OCI-LY7 (cell line): ENCODE results near the gene ZNF488. TPM values are rescaled to one million over a fixed set of nuclear protein-coding genes. Genes with fewer than 3 reads are reported as not detected.

Experiments
- BruUV-seq: library from RNA; stranded (reverse); fragments of 400-500 nt; replicated peaks from 2 replicates; lab custom pipeline; 2021; lab: Mats Ljungman, UMichigan
- CTCF ChIA-PET: fragments of 300-600 bp; sonication (Branson Sonifier 250); formaldehyde crosslinking; loops from one replicate; lab custom pipeline; 2022; ENCODE audit warnings: antibody characterized with exemption; ENCODE audit not compliant: unreplicated experiment; lab: Charles Lee
- POLR2A ChIA-PET: fragments of 300-600 bp; sonication (Branson Sonifier 250); formaldehyde crosslinking; loops from one replicate; lab custom pipeline; 2022; ENCODE audit warnings: antibody characterized with exemption; lab: Charles Lee
- DNase-seq: peaks from one replicate; pipeline ENCODE4 v3.0.0-alpha.2; 2015; ENCODE audit warnings: low spot score
- H2AFZ ChIP-seq: fragments of 200-600 bp; sonication (generic), shearing (Covaris generic); 2 replicates; pipeline ENCODE4 v1.6.1; 2014; ENCODE audit warnings: mild to moderate bottlenecking, antibody characterized with exemption, low read length, moderate library complexity
- H3K27ac ChIP-seq: fragments of 200-600 bp; sonication (generic); 2 replicates; pipeline ENCODE4 v1.5.1; 2014; ENCODE audit warnings: mixed run types, low read depth, mild to moderate bottlenecking, moderate library complexity, low read length, inconsistent platforms; ENCODE audit not compliant: poor library complexity, severe bottlenecking
- H3K36me3 ChIP-seq: fragments of 200-600 bp; sonication (generic); 2 replicates; pipeline ENCODE4 v1.6.1; 2014; ENCODE audit warnings: mild to moderate bottlenecking, antibody characterized with exemption, low read length, moderate library complexity, mixed read lengths; ENCODE audit not compliant: insufficient read depth
- H3K4me1 ChIP-seq: fragments of 200-600 bp; sonication (generic); 2 replicates; pipeline ENCODE4 v1.5.1; 2014; ENCODE audit warnings: mild to moderate bottlenecking, low read length; ENCODE audit not compliant: insufficient read depth, poor library complexity, severe bottlenecking
- H3K4me2 ChIP-seq: fragments of 200-600 bp; sonication (generic); 2 replicates; pipeline ENCODE4 v1.6.1; 2014; ENCODE audit warnings: mild to moderate bottlenecking, low read length
- H3K4me3 ChIP-seq: fragments of 200-600 bp; sonication (generic); 2 replicates; pipeline ENCODE4 v1.5.1; 2014; ENCODE audit warnings: mild to moderate bottlenecking, low read depth, low read length; ENCODE audit not compliant: poor library complexity, severe bottlenecking
- H3K79me2 ChIP-seq: fragments of 200-600 bp; sonication (generic); 2 replicates; pipeline ENCODE4 v1.6.1; 2016; ENCODE audit warnings: low read depth, mild to moderate bottlenecking, low read length, moderate library complexity, mixed read lengths; ENCODE audit not compliant: insufficient read depth
- H3K9me2 ChIP-seq: fragments of 200-600 bp; sonication (generic); 2 replicates; pipeline ENCODE4 v1.6.1; 2016; ENCODE audit warnings: mild to moderate bottlenecking, low read length, mixed read lengths; ENCODE audit not compliant: insufficient read depth
- H3K9me3 ChIP-seq: fragments of 200-600 bp; sonication (generic); 2 replicates; pipeline ENCODE4 v1.6.1; 2014; ENCODE audit warnings: mild to moderate bottlenecking, mixed run types, low read length, mixed read lengths
- H4K20me1 ChIP-seq: fragments of 200-600 bp; sonication (generic); 2 replicates; pipeline ENCODE4 v1.6.1; 2014; ENCODE audit warnings: mild to moderate bottlenecking, antibody characterized with exemption, low read length, moderate library complexity, mixed read lengths; ENCODE audit not compliant: insufficient read depth
- EZH2phosphoT487 ChIP-seq: fragments of 200-600 bp; sonication (generic); IDR thresholded peaks from 2 replicates; pipeline ENCODE4 v1.6.1; 2018; ENCODE audit warnings: low read depth, borderline replicate concordance, mild to moderate bottlenecking, mixed run types, antibody characterized with exemption, low read length, moderate library complexity, mixed read lengths
- intact Hi-C: fragments of 100-400 bp; cut with micrococcal nuclease; formaldehyde crosslinking; loops from one replicate; pipeline ENCODE4 v1.10.0; 2022; ENCODE audit not compliant: unreplicated experiment
- total RNA-seq, 2 experiments: library from RNA; depleted of rRNA in 1 of 2; stranded (reverse); fragments of >200 nt in 1 of 2; shearing (Covaris generic) in 1 of 2; gene quantifications; 2 replicates each; pipeline ENCODE4 v1.2.3, GENCODE V29; 2014 to 2022
- TF ChIP-seq, protein P1 (sequence below): fragments of 200-600 bp; sonication (generic); conservative IDR thresholded peaks from 2 replicates; pipeline ENCODE4 v1.5.1; 2014; ENCODE audit warnings: mild to moderate bottlenecking, antibody characterized with exemption, low read length, moderate library complexity, mixed read lengths

Gene ZNF488
- total RNA-seq, 2 experiments from 2014 or later: 0.06 to 0.34 TPM

DNA sequence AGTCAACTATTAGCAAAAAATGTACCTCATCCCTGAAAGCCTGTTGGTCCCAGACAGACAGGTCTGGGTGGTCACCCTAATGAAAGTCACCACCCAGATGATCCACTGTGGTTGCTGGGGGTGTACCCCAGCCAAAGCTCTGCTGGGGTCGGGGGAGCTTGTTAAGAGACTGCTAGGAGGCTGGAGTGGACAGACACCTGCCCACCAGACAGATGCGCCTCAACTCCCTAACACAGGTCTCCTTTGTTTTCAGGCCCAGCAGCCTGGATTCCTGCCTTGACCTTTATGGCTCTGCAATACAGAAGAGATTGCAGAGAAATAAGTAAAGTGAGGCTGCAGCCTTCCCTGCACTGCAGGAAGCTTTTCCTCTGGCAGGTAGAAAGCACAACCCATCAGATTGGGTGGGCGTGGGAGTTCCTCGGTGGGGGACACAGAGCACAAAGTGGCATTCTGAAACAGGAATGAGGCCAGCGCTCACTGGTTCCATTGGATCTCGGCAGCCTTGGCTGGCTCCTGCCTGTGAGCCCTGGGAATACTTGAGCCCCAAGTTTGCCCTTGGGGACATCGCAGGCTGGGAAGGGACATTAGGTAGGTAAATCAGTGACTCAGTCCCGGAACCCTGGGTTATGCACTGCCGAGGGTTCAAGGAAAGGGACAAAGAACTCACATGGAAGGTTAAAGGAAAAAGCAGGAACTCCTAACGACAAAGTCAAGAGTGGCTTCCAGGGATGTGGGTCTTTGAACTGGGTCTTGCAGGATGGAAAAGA is 18.0 kb upstream of the ZNF488 start:
- H4K20me1 ChIP-seq: no peaks in the 10 kb centered on the region
- no peaks in the 10 kb centered on the region for H3K9me2 ChIP-seq
- no peak for DNase-seq
- H3K79me2 ChIP-seq: no peaks in the 10 kb centered on the region
- no peak overlapping the region for H3K4me3 ChIP-seq
- no peaks in the 10 kb centered on the region for H3K36me3 ChIP-seq
- no peaks in the 10 kb centered on the region for H3K4me1 ChIP-seq
- TF ChIP-seq, protein P1, sequence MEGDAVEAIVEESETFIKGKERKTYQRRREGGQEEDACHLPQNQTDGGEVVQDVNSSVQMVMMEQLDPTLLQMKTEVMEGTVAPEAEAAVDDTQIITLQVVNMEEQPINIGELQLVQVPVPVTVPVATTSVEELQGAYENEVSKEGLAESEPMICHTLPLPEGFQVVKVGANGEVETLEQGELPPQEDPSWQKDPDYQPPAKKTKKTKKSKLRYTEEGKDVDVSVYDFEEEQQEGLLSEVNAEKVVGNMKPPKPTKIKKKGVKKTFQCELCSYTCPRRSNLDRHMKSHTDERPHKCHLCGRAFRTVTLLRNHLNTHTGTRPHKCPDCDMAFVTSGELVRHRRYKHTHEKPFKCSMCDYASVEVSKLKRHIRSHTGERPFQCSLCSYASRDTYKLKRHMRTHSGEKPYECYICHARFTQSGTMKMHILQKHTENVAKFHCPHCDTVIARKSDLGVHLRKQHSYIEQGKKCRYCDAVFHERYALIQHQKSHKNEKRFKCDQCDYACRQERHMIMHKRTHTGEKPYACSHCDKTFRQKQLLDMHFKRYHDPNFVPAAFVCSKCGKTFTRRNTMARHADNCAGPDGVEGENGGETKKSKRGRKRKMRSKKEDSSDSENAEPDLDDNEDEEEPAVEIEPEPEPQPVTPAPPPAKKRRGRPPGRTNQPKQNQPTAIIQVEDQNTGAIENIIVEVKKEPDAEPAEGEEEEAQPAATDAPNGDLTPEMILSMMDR: no peak
- no peak for TF ChIP-seq EZH2phosphoT487
- no TSS peak for BruUV-seq
- POLR2A ChIA-PET: interaction anchor here (0.6 kb wide), 1 partner anchor 1964 kb away, joined by 3 read pairs; no protein-coding TSS in a partner anchor
- no peak overlapping the region for H3K27ac ChIP-seq
- H3K9me3 ChIP-seq: no peaks in the 10 kb centered on the region
- no peak overlapping the region for H3K4me2 ChIP-seq
- CTCF ChIA-PET: interaction anchor here (0.6 kb wide), 1 partner anchor 142 kb away, joined by 3 read pairs; no protein-coding TSS in a partner anchor
- H2AFZ ChIP-seq: no peak overlapping the region
- intact Hi-C loops: no loop called here

DNA sequence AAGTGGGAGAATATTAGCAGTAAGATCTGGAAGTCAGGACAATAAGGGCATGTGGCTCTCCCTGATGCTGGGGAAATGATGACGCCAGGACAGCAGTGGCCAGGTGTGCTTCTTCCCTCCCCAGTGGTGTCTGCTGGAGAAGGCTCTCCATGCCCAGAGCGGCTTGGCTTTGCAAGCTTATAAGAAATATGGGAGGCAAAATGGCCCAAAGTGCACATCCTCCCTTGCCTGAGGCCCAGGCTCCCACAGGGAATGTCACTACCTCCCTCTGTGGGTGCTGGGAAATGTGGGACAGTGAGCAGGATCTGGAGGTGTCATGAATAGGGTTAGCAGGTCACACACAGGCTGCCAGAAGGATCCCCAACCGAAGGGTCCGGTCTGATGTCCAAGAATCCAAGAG is 17.1 kb upstream of the ZNF488 start:
- TF ChIP-seq EZH2phosphoT487: no peak
- TF ChIP-seq, protein P1: no peak
- CTCF ChIA-PET: no interaction called here
- BruUV-seq: no TSS peak

DNA sequence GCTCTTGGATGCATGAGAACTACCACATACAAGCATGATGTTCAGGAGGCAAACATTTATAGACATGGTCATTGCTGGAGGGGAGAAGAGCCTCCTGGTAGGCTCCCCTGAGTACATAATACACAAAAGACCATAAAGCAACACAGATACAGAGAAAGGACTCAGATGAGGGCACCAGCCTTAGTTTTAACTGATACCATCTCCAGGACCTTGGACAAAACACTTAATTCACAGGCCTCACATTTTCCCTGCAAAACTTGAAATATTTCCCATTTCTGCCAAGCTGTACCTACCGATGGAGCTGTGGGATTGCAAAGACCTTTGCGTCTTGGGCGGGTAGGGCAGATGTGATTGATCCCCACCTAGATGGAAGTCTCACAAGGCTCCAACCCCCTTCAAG is 16.7 kb upstream of the ZNF488 start:
- ChIA-PET CTCF (no interaction called here), POLR2A (no interaction called here)
- Histone ChIP-seq H3K4me2 (no peak overlapping the region), H3K9me3 (no peaks in the 10 kb centered on the region), H4K20me1 (no peaks in the 10 kb centered on the region), H3K4me3 (no peak overlapping the region), H2AFZ (no peak overlapping the region), H3K36me3 (no peaks in the 10 kb centered on the region), H3K79me2 (no peaks in the 10 kb centered on the region), H3K9me2 (no peaks in the 10 kb centered on the region), H3K4me1 (no peaks in the 10 kb centered on the region), H3K27ac (no peak overlapping the region)
- no peak for DNase-seq
- intact Hi-C loops: no loop called here
- no peak for TF ChIP-seq EZH2phosphoT487
- TF ChIP-seq, protein P1: no peak
- BruUV-seq: no TSS peak

More for the DNA sequence above, 17.1 kb upstream of the ZNF488 start:
- H2AFZ ChIP-seq: no peak overlapping the region
- H3K27ac ChIP-seq: no peak overlapping the region
- intact Hi-C loops: no loop called here
- H4K20me1 ChIP-seq: no peaks in the 10 kb centered on the region
- DNase-seq: no peak
- POLR2A ChIA-PET: no interaction called here
- H3K4me3 ChIP-seq: no peak overlapping the region
- H3K9me2 ChIP-seq: no peaks in the 10 kb centered on the region
- no peaks in the 10 kb centered on the region for H3K79me2 ChIP-seq
- no peaks in the 10 kb centered on the region for H3K9me3 ChIP-seq
- H3K4me2 ChIP-seq: no peak overlapping the region
- no peaks in the 10 kb centered on the region for H3K4me1 ChIP-seq
- no peaks in the 10 kb centered on the region for H3K36me3 ChIP-seq
